Esophagus (tissue), 2 donors: ENCODE data around the gene VARS2. TPM values are rescaled to one million over a fixed set of nuclear protein-coding genes. Genes with fewer than 3 reads are reported as not detected.
A peak's percentile ranks its signal among the peaks of the same experiment; 100 is the strongest.

ENCODE experiments used
- H3K27ac ChIP-seq, 2 donors: one replicate each; pipeline ENCODE4 v1.5.1; 2013; ENCODE audit warnings: low read depth in 2 of 2, mild to moderate bottlenecking in 2 of 2, inconsistent platforms in 1 of 2, low read length in 1 of 2, moderate library complexity in 1 of 2
- H3K27me3 ChIP-seq, 2 donors: one replicate each; pipeline ENCODE4 v1.6.1; 2013; ENCODE audit warnings: low read length in 2 of 2, control low read depth in 1 of 2, mild to moderate bottlenecking in 1 of 2; ENCODE audit not compliant: insufficient read depth in 2 of 2, control insufficient read depth in 1 of 2
- H3K36me3 ChIP-seq, 2 donors: one replicate each; pipeline ENCODE4 v1.6.1; 2013; ENCODE audit warnings: low read length in 1 of 2; ENCODE audit not compliant: control insufficient read depth in 2 of 2, insufficient read depth in 2 of 2
- H3K4me1 ChIP-seq, 2 donors: one replicate each; pipeline ENCODE4 v1.6.1; 2013; ENCODE audit warnings: low read length in 1 of 2; ENCODE audit not compliant: control insufficient read depth in 2 of 2, insufficient read depth in 2 of 2
- H3K4me3 ChIP-seq, 2 donors: one replicate each; pipeline ENCODE4 v1.5.1; 2013; ENCODE audit warnings: low read length in 2 of 2, mild to moderate bottlenecking in 2 of 2, low read depth in 1 of 2, moderate library complexity in 1 of 2
- H3K9me3 ChIP-seq, 2 donors: one replicate each; pipeline ENCODE4 v1.6.1; 2013; ENCODE audit warnings: mild to moderate bottlenecking in 2 of 2, low read depth in 1 of 2, low read length in 1 of 2, moderate library complexity in 1 of 2; ENCODE audit not compliant: control insufficient read depth in 2 of 2, insufficient read depth in 1 of 2
- WGBS, 2 donors: extraction: QIAGEN DNeasy Blood & Tissue Kit; methylation state at CpG; one replicate each; pipeline ENCODE4 v1.1.7; 2013; 5-methylcytosine and 5-hydroxymethylcytosine counted together
- polyA plus RNA-seq, 2 donors: library from polyadenylated mRNA; stranded (reverse); fragments of 200-250 nt; gene quantifications; one replicate each; pipeline ENCODE4 v1.2.3, GENCODE V29; 2013
- donor health status: healthy with polysubstance abuse.
- donor health status: Bipolar disorder and iron deficiency.

The VARS2 gene
- polyA plus RNA-seq, 2 donors: 30.0 to 81.5 TPM

- H3K27me3 ChIP-seq: no peaks in the 10 kb centered on the region
- no peak overlapping the region for H3K4me3 ChIP-seq
- no peaks in the 10 kb centered on the region for H3K36me3 ChIP-seq
- WGBS, 2 donors: 20% methylated on average over 3 of the region's 3 CpGs
- H3K4me1 ChIP-seq: peaks cover 10 to 22% of the 10 kb centered on the region in 2 donors
- H3K9me3 ChIP-seq: no peaks in the 10 kb centered on the region
- peak overlapping the region in 1 of 2 donors; percentile 47 for H3K27ac ChIP-seq
Observed at GRCh38 chr6:30935018-30935417, 21.0 kb downstream of the VARS2 start.

GRCh38 chr6:30937265-30937664 is 23.2 kb downstream of the VARS2 start:
- 71 to 79% methylated on average over 6 of the region's 6 CpGs for WGBS, 2 donors
- Histone ChIP-seq H3K4me1 (peaks cover 10 to 30% of the 10 kb centered on the region in 2 donors), H3K27ac (peak overlapping the region in 1 of 2 donors; percentile 20), H3K9me3 (no peaks in the 10 kb centered on the region), H3K27me3 (no peaks in the 10 kb centered on the region), H3K36me3 (no peaks in the 10 kb centered on the region), H3K4me3 (no peak overlapping the region)

- no peaks in the 10 kb centered on the region for H3K27me3 ChIP-seq
- peaks cover 11 to 32% of the 10 kb centered on the region in 2 donors for H3K4me1 ChIP-seq
- 40 to 55% methylated on average over 4 of the region's 4 CpGs for WGBS, 2 donors
- peak overlapping the region; percentile 89 to 98 for H3K27ac ChIP-seq
- no peaks in the 10 kb centered on the region for H3K36me3 ChIP-seq
- H3K9me3 ChIP-seq: no peaks in the 10 kb centered on the region
- no peak overlapping the region for H3K4me3 ChIP-seq
Observed at GRCh38 chr6:30938730-30939129, 24.7 kb downstream of the VARS2 start.

GRCh38 chr6:30939473-30939872 is 25.4 kb downstream of the VARS2 start:
- WGBS, 2 donors: 22 to 37% methylated on average over 3 of the region's 3 CpGs
- peaks cover 11 to 32% of the 10 kb centered on the region in 2 donors for H3K4me1 ChIP-seq

GRCh38 chr6:30940361-30940986 is 26.4 kb downstream of the VARS2 start, which contains the start of gene MUCL3:
TSS of gene MUCL3 (plus strand) at chr6:30940973. CDS start at chr6:30941000, 27 bp downstream.
- 55 to 57% methylated on average over 16 of the region's 16 CpGs for WGBS, 2 donors
- no peak within 1 kb of the TSS for H3K4me3 ChIP-seq
- H3K36me3 ChIP-seq: no peaks in the 10 kb centered on the region
- peaks cover 11 to 32% of the 10 kb centered on the region in 2 donors for H3K4me1 ChIP-seq
- no peaks in the 10 kb centered on the region for H3K27me3 ChIP-seq
- H3K9me3 ChIP-seq: no peaks in the 10 kb centered on the region
- peak within 1 kb of the TSS; percentile 82 to 93 for H3K27ac ChIP-seq

More at GRCh38 chr6:30939473-30939872, 25.4 kb downstream of the VARS2 start:
- H3K27ac ChIP-seq: peak overlapping the region; percentile 82 to 93
- H3K9me3 ChIP-seq: no peaks in the 10 kb centered on the region
- H3K4me3 ChIP-seq: no peak overlapping the region
- no peaks in the 10 kb centered on the region for H3K36me3 ChIP-seq
- no peaks in the 10 kb centered on the region for H3K27me3 ChIP-seq

GRCh38 chr6:30942338-30943060 is 28.5 kb downstream of the VARS2 start:
- Histone ChIP-seq H3K27ac (peak overlapping the region in 1 of 2 donors; percentile 29), H3K4me3 (no peak overlapping the region), H3K9me3 (no peaks in the 10 kb centered on the region), H3K36me3 (no peaks in the 10 kb centered on the region), H3K27me3 (no peaks in the 10 kb centered on the region), H3K4me1 (peaks cover 11 to 32% of the 10 kb centered on the region in 2 donors)
- WGBS, 2 donors: 17 to 20% methylated on average over 15 of the region's 15 CpGs

- Histone ChIP-seq H3K27me3 (no peaks in the 10 kb centered on the region), H3K9me3 (no peaks in the 10 kb centered on the region), H3K27ac (no peak overlapping the region), H3K4me3 (no peak overlapping the region), H3K36me3 (no peaks in the 10 kb centered on the region), H3K4me1 (peaks cover 3 to 22% of the 10 kb centered on the region in 2 donors)
- 86 to 89% methylated on average over 4 of the region's 4 CpGs for WGBS, 2 donors
Observed at GRCh38 chr6:30944051-30944450, 30.0 kb downstream of the VARS2 start.

GRCh38 chr6:30945281-30945680 is 31.2 kb downstream of the VARS2 start:
- Histone ChIP-seq H3K9me3 (no peaks in the 10 kb centered on the region), H3K4me3 (no peak overlapping the region), H3K27ac (no peak overlapping the region), H3K36me3 (no peaks in the 10 kb centered on the region), H3K4me1 (peaks cover 3 to 12% of the 10 kb centered on the region in 2 donors), H3K27me3 (no peaks in the 10 kb centered on the region)
- 86 to 96% methylated on average over 5 of the region's 5 CpGs for WGBS, 2 donors

GRCh38 chr6:30947231-30947630 is 33.2 kb downstream of the VARS2 start:
- Histone ChIP-seq H3K4me1 (peaks cover 3 to 5% of the 10 kb centered on the region in 2 donors), H3K4me3 (no peak overlapping the region), H3K36me3 (no peaks in the 10 kb centered on the region), H3K27me3 (no peaks in the 10 kb centered on the region), H3K27ac (no peak overlapping the region), H3K9me3 (peaks cover 0 to 6% of the 10 kb centered on the region in 2 donors)
- WGBS, 2 donors: 70 to 73% methylated on average over 4 of the region's 4 CpGs
